ENCODE data around the gene C16orf82.

C16orf82 gene

DNA sequence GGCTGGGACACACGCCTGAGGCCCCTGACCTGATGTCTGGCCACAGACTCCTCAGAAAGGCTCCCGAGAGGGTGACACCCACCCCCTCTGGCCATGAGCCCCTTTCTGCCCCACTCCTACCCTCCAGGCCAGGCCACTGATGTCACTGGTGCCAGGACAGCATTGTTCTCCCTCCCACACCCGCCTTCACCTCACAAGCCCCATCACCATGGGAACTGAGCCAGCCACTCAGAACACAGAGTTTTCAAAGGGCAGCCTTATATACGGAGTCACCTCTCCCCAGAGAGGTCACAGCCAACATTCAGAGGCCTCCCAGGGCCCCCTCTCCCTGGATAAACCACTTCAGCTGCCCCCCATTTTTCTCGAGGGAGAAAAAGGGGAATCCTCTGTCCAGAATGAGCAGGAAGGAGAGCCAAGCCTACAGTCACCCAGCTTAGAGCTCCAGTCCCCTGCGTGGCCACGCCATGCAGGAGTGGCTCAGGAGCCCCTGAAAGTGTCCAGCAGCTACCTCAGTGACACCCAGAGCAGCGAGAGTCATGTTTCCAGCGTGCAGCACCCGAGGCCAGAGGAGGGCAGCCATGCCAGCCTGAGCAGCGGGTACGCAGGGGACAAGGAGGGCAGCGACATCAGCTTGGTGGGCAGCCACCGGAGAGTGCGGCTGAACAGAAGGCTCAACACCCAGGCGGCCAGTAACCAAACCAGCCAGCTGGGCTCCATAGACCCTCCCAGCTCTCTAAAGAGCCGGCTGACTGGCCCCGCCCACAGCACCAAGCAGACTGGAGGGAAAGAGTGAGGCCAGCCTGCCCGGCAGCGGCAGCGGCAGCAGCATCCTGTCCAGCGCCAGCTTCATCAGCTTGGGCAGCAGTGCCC lies at the start of gene C16orf82:
C16orf82 (plus strand) TSS at position 260 of the 870 bp plus-strand sequence.
- no peak within 1 kb of the TSS for H3K4me3 ChIP-seq (ENCODE audit: control insufficient read depth, low read depth, low read length)
- DNase-seq (ENCODE audit: low read depth) = no peak
- no peak for TF ChIP-seq CTCF (conservative IDR thresholded peaks at IDR 0.05; ENCODE audit: control insufficient read depth, insufficient read depth, low read depth, low read length)

- no peak for TF ChIP-seq CTCF (conservative IDR thresholded peaks at IDR 0.05; ENCODE audit: control insufficient read depth, insufficient read depth, low read depth, low read length)
- no peak for DNase-seq (ENCODE audit: low read depth)
Measured at GRCh38 chr16:27020031-27020430, 46.7 kb upstream of the C16orf82 start.

DNA sequence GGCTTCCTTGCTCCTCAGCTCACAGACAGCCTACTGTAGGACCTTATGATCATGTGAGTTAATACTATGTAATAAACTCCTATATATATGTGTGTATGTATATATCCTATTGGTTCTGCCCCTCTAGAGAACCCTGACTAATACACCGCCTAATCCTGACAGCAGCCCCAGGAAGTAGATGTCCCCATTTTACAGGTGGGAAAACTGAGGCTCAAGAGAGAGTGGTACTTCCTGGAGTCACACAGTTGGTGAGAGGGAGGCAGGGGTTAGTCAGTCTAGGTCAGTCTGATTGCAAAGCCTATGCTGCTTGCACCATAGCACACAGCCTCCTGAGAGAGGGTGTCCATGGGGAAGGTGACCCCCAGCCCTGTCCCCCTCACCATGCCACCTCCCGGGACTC lies 42.7 kb upstream of the C16orf82 start:
- no peak for TF ChIP-seq CTCF (conservative IDR thresholded peaks at IDR 0.05; ENCODE audit: control insufficient read depth, insufficient read depth, low read depth, low read length)
- H3K4me3 ChIP-seq (ENCODE audit: control insufficient read depth, low read depth, low read length) = no peak overlapping the region
- DNase-seq (ENCODE audit: low read depth) = no peak

More at GRCh38 chr16:27020031-27020430, 46.7 kb upstream of the C16orf82 start:
- H3K4me3 ChIP-seq (ENCODE audit: control insufficient read depth, low read depth, low read length) = no peak overlapping the region

DNA sequence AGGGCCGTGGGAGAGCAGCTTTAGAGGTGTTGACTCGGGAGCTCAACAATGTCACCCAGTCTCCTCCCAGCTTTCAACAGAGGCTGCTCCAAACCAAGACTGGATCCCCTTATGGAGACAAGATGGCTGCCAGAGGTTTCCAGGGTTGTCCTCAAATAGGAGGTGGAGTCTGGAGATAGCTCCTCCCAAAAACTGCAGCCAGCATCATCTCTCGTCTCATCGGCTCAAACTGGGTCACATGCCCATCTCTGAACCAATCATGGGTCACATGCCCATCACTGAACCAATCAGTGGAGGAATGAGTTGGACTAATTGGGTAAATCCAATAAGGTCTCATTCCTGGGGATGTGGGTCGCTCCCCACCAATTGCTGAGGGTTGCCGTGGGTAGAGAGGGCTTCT lies 41.1 kb upstream of the C16orf82 start:
- H3K4me3 ChIP-seq (ENCODE audit: control insufficient read depth, low read depth, low read length) = no peak overlapping the region
- TF ChIP-seq CTCF (conservative IDR thresholded peaks at IDR 0.05; ENCODE audit: control insufficient read depth, insufficient read depth, low read depth, low read length) = no peak
- DNase-seq (ENCODE audit: low read depth) = no peak

DNA sequence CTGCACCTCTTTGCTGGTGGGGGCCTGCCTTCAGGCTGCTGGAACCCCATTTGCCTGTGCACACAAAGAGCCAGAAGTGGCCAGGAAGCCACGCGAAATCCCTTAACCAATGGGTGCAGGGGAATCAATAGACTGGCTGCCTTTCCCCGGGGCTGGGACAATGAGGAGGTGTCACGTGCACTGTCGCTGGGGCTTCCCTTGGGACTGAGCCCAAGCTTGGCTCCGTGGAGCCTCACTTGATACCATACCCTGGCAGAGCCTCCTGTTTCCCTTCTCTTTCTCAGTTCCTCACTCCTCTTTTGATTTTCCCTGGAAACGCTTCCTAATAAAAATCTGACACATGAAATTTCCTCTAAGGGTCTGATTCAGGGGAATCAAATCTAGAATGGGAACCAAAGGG lies 38.8 kb upstream of the C16orf82 start:
- DNase-seq (ENCODE audit: low read depth) = no peak
- no peak for TF ChIP-seq CTCF (conservative IDR thresholded peaks at IDR 0.05; ENCODE audit: control insufficient read depth, insufficient read depth, low read depth, low read length)
- no peak overlapping the region for H3K4me3 ChIP-seq (ENCODE audit: control insufficient read depth, low read depth, low read length)

- H3K4me3 ChIP-seq (ENCODE audit: control insufficient read depth, low read depth, low read length) = no peak overlapping the region
- DNase-seq (ENCODE audit: low read depth) = no peak
- no peak for TF ChIP-seq CTCF (conservative IDR thresholded peaks at IDR 0.05; ENCODE audit: control insufficient read depth, insufficient read depth, low read depth, low read length)
Measured at GRCh38 chr16:27028591-27029110, 38.1 kb upstream of the C16orf82 start.

Data from fibroblast of mammary gland (primary cell).